ENCODE measurements around the gene NME4.
"Not testable (repeated sequence)": the region's sequence is repeated elsewhere in the genome, so short reads cannot be mapped to it uniquely, and the experiment has no call there.

NME4 gene

GRCh38 chr16:397135-397661 is at the start of gene NME4:
TSS of gene NME4 (plus strand) at chr16:397199. CDS start at chr16:397223, 24 bp downstream.
- Histone ChIP-seq H3K4me3 (ENCODE audit: low read depth, low read length) (peak within 1 kb of the TSS; percentile 54), H3K36me3 (replicated peaks) (peaks cover 12% of the 10 kb centered on the region), H3K27ac (peak within 1 kb of the TSS; percentile 2), H3K27me3 (replicated peaks) (no peaks in the 10 kb centered on the region)
- in situ Hi-C loops (cut with HindIII; ENCODE audit: low pct_ligation_motif_present, low sequenced_read_pairs), result no loop called here
- no peak for TF ChIP-seq CTCF (IDR thresholded peaks at IDR 0.05; ENCODE audit: low read depth, low read length, missing control alignments)
- no peak for DNase-seq

- Histone ChIP-seq H3K4me3 (ENCODE audit: low read depth, low read length) (no peak overlapping the region), H3K27me3 (replicated peaks) (no peaks in the 10 kb centered on the region), H3K27ac (no peak overlapping the region), H3K36me3 (replicated peaks) (peaks cover 9% of the 10 kb centered on the region)
- in situ Hi-C loops (cut with HindIII; ENCODE audit: low pct_ligation_motif_present, low sequenced_read_pairs), result no loop called here
- no peak for TF ChIP-seq CTCF (IDR thresholded peaks at IDR 0.05; ENCODE audit: low read depth, low read length, missing control alignments)
- no peak for DNase-seq
Observed at GRCh38 chr16:347203-347602, 49.8 kb upstream of the NME4 start.

- H3K27ac ChIP-seq; in situ Hi-C loops (cut with HindIII; ENCODE audit: low pct_ligation_motif_present, low sequenced_read_pairs); H3K4me3 ChIP-seq (ENCODE audit: low read depth, low read length); H3K27me3 ChIP-seq (replicated peaks); DNase-seq; H3K36me3 ChIP-seq (replicated peaks): not testable (repeated sequence)
Observed at GRCh38 chr16:348495-348894, 48.5 kb upstream of the NME4 start.

GRCh38 chr16:349211-349610 is 47.8 kb upstream of the NME4 start:
- in situ Hi-C loops (cut with HindIII; ENCODE audit: low pct_ligation_motif_present, low sequenced_read_pairs), result no loop called here
- no peaks in the 10 kb centered on the region for H3K27me3 ChIP-seq (replicated peaks)
- no peak for TF ChIP-seq CTCF (IDR thresholded peaks at IDR 0.05; ENCODE audit: low read depth, low read length, missing control alignments)
- peaks cover 9% of the 10 kb centered on the region for H3K36me3 ChIP-seq (replicated peaks)
- no peak overlapping the region for H3K4me3 ChIP-seq (ENCODE audit: low read depth, low read length)
- no peak overlapping the region for H3K27ac ChIP-seq
- DNase-seq, result no peak

- in situ Hi-C loops (cut with HindIII; ENCODE audit: low pct_ligation_motif_present, low sequenced_read_pairs), result no loop called here
- DNase-seq, result no peak
- Histone ChIP-seq H3K27ac (no peak overlapping the region), H3K4me3 (ENCODE audit: low read depth, low read length) (no peak overlapping the region), H3K36me3 (replicated peaks) (peaks cover under 1% of the 10 kb centered on the region), H3K27me3 (replicated peaks) (no peaks in the 10 kb centered on the region)
- no peak for TF ChIP-seq CTCF (IDR thresholded peaks at IDR 0.05; ENCODE audit: low read depth, low read length, missing control alignments)
Observed at GRCh38 chr16:350203-350602, 46.8 kb upstream of the NME4 start.

- Histone ChIP-seq H3K27me3 (replicated peaks) (no peaks in the 10 kb centered on the region), H3K27ac (peak overlapping the region; percentile 43), H3K36me3 (replicated peaks) (no peaks in the 10 kb centered on the region), H3K4me3 (ENCODE audit: low read depth, low read length) (peak overlapping the region; percentile 64)
- no peak for TF ChIP-seq CTCF (IDR thresholded peaks at IDR 0.05; ENCODE audit: low read depth, low read length, missing control alignments)
- in situ Hi-C loops (cut with HindIII; ENCODE audit: low pct_ligation_motif_present, low sequenced_read_pairs), result no loop called here
- no peak for DNase-seq
Observed at GRCh38 chr16:351804-352520, 45.0 kb upstream of the NME4 start.

All from brain microvascular endothelial cell (primary cell).